Panc1 (cell line): ENCODE data around the gene KRTAP4-5.

Experiments used
- POLR2AphosphoS5 ChIP-seq: IDR thresholded peaks from 2 replicates; pipeline ENCODE4 v1.6.1; 2012; ENCODE audit warnings: mild to moderate bottlenecking, low read depth, low read length, moderate library complexity
- SIN3A ChIP-seq: IDR thresholded peaks from 2 replicates; pipeline ENCODE4 v1.6.1; 2012; ENCODE audit warnings: low read depth, mild to moderate bottlenecking, low read length, moderate library complexity, borderline replicate concordance; ENCODE audit not compliant: insufficient read depth
- TF ChIP-seq, protein P1 (sequence below): fragments of 450-650 bp; IDR thresholded peaks from 2 replicates; pipeline ENCODE4 v1.5.1; 2017; ENCODE audit warnings: mild to moderate bottlenecking

DNA sequence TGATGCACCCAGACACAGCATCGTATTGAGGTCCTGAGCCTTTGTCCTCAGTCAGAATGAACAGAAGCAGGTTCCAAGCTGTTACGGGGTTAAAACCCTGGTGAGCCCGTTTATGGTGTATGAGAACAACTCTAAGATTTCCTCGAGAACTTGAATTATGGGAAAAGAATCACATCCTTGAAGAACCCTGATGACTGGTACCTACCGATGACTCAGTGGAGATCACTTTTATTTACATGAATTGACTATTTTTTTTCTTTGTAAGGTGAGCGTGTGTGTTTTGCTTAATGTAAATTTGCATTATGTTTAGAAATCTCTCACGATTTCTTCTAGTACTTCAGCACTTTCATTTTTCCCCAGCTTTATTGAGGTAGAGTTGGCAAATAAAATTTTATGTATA, 14.2 kb upstream of the KRTAP4-5 start:
- TF ChIP-seq, protein P1, sequence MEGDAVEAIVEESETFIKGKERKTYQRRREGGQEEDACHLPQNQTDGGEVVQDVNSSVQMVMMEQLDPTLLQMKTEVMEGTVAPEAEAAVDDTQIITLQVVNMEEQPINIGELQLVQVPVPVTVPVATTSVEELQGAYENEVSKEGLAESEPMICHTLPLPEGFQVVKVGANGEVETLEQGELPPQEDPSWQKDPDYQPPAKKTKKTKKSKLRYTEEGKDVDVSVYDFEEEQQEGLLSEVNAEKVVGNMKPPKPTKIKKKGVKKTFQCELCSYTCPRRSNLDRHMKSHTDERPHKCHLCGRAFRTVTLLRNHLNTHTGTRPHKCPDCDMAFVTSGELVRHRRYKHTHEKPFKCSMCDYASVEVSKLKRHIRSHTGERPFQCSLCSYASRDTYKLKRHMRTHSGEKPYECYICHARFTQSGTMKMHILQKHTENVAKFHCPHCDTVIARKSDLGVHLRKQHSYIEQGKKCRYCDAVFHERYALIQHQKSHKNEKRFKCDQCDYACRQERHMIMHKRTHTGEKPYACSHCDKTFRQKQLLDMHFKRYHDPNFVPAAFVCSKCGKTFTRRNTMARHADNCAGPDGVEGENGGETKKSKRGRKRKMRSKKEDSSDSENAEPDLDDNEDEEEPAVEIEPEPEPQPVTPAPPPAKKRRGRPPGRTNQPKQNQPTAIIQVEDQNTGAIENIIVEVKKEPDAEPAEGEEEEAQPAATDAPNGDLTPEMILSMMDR = no peak
- TF ChIP-seq POLR2AphosphoS5 (no peak), SIN3A (no peak)
